Activated CD8-positive, alpha-beta memory T cell treated with anti-CD3 and anti-CD28 coated beads, Interleukin-2, amount 50 U/mL, for 48 hours (primary cell): ENCODE measurements around the gene SHE.

ENCODE experiments used
- DNase-seq: peaks from one replicate; pipeline ENCODE4 v3.0.0-alpha.2; 2020

Gene SHE

DNA sequence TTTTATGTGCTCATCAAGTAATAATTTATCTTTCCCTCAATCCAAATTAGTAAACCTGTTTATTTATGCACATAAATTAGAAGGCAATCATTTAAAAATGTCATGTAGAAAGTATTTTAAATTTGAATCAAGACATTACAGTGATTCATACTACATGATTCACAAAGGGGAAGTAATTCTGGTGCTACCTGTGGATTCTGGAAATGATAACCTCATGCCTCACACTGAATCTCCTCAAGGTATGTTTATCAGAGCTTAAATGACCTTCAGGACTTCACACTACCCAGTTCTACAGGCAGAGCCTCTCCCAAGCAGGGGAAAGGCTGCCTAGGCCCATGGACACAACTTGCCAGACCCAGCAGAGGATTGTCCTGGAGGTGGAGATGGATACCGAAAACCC is 25.4 kb downstream of the SHE start:
- no peak for DNase-seq

DNA sequence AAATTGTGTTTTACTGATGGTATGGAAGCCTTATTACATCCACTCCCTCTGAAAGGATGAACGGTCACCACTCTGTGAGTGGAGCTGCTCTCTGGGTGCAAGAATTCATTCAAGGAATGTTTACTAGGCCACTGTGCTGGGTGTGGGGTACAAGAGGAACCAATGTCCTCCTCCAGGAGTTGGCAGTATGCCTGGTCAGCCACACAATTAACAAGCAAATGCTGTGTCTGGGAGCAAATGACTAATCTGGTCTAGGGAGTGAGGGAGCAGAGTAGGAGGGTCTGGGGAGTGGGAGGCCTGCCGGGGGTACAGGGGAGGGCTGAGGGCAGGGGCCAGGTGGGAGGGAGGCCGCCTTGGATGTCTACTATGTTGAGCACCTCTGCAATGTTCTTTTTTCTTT is 27.4 kb downstream of the SHE start:
- DNase-seq = no peak

GRCh38 chr1:154471304-154471703 is 30.9 kb downstream of the SHE start:
- no peak for DNase-seq

DNA sequence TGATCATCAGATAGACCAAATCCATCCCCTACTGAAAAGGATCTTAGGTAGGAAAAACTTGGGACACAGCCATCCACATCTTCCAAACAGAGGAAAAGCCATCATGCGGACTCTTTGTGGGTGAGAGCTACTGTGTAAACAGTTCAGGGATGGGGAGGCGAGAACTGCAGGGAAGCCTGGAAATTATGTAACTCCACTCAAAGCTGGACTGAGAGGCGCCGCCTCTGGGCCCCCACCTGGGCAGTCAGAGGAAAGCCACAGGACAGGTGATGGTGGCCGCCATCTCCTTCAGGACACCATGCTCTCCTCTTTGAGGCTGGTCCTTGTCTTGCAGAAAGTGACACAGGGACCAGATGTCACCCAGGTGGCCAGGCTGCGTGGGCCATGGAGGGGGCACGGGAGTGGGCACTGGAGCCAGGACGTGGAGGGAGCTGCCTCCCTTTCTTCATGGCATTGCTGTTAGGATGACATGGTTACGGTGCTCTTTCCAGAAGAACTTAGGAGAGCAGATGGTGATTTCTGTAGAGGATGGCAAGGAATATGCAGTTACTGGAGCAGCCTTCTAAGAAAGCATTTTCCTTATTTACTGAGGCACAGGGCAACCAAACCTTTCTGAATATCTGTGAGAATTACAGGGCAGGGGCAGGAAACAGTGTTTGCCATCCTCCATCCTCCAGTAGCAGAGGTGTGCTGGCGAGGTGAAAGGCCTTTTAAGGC is 32.2 kb downstream of the SHE start:
- no peak for DNase-seq

- no peak for DNase-seq
These were observed 33.5 kb downstream of the SHE start for GRCh38 chr1:154468535-154469250.

DNA sequence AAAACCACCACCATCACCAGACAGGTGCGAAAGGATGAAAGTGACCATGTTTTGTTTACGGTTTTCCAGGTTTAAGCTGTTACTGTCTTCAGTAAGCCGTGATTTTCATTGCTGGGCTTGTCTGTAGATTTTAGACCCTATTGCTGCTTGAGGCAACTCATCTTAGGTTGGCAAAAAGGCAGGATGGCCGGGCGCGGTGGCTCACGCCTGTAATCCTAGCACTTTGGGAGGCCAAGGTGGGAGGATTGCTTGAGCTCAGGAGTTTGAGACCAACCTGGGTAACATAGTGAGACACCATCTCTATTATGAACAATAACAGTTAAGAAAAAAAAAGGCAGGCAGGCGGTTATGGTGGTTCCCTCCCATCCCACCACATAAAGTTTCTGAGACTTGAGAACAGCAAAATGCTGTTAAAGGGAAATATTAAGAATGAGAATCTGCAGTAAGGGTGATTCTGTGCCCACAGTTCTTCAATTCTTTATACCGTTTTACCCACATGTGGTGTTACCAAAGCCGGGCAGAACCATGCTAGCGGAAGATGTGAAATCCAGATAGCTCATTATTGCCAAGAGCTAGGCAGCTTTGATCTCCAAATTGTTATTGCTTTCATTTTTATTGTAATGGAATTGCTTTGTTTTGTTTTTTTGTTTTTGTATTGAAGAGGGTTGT is 34.6 kb downstream of the SHE start:
- DNase-seq = no peak

GRCh38 chr1:154466921-154467417 is 35.2 kb downstream of the SHE start:
- DNase-seq = no peak

GRCh38 chr1:154466206-154466605 is 36.0 kb downstream of the SHE start:
- DNase-seq = no peak

DNA sequence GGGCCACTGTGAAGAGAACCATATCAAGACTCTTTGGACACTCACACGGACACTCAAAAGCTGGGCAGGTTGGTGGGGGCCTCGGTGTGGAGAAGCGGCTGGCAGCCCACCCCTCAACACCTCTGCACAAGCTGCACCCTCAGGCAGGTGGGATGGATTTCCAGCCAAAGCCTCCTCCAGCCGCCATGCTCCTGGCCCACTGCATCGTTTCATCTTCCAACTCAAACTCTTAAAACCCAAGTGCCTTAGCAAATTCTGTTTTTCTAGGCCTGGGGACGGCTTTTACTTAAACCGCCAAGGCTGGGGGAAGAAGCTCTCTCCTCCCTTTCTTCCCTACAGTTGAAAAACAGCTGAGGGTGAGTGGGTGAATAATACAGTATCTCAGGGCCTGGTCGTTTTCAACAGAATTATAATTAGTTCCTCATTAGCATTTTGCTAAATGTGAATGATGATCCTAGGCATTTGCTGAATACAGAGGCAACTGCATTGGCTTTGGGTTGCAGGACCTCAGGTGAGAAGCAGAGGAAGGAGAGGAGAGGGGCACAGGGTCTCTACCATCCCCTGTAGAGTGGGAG is 36.5 kb downstream of the SHE start:
- no peak for DNase-seq

- peak; percentile 72 for DNase-seq
These were observed 38.7 kb downstream of the SHE start for GRCh38 chr1:154463512-154463990.

DNA sequence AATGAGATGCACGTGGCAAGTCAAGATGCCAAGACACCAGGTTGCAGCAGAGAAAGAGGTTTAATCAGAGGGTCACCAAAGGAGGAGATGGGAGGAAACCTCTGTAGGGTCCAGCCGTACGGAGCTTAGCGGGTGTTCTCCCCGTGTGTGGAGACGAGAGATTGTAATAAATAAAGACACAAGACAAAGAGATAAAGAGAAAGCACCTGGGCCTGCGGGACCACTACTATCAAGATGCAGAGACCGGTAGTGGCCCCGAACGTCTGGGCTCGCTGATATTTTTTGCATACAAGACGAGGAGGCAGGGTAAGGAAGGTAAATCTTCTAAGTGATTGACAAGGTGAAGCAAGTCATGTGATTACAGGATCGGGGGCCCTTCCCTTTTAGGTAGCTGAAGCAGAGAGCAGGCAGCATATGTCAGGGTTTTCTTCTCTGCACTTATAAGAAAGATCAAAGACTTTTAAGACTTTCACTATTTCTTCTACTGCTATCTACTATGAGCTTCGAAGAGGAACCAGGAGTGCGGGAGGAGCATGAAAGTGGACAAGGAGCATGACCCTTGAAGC is 41.4 kb downstream of the SHE start:
- DNase-seq = no peak

- no peak for DNase-seq
These were observed 43.1 kb downstream of the SHE start for GRCh38 chr1:154459080-154459479.

- DNase-seq = no peak
These were observed 45.6 kb downstream of the SHE start for GRCh38 chr1:154456631-154457030.

DNA sequence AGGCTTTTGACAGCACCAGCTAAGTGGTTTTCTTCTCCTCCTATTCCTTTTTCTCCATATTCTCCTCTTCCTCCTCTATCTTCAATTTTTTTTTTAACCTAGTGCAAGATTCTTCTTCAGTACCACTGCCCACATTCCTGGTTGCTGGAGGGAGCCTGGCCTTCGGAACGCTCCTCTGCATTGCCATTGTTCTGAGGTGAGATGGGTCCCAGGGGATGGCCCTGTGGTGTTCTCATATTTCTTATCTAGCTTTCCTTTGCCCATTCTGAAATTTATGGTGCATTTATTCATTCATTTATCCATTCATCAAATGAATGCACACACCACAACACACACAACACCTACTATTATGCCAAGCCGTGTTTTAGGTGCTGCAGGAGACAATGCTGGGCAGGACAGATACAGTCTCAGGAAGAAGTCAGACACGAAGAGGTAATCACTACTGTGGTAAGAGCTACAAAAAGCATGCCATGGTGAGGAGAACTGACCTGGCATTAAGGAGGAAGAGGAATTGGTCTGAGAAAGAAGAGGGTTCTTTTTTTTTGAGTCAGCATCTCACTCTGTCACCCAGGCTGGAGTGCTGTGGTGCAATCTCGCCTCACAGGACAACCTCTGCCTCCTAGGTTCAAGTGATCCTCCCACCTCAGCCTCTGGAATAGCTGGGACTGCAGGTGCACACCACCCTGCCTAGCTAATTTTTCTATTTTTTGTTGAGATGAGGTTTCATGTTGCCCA is 47.7 kb downstream of the SHE start:
- DNase-seq = no peak

- no peak for DNase-seq
These were observed 48.4 kb downstream of the SHE start for GRCh38 chr1:154453574-154454352.

GRCh38 chr1:154453161-154453560 is 49.1 kb downstream of the SHE start:
- no peak for DNase-seq

DNA sequence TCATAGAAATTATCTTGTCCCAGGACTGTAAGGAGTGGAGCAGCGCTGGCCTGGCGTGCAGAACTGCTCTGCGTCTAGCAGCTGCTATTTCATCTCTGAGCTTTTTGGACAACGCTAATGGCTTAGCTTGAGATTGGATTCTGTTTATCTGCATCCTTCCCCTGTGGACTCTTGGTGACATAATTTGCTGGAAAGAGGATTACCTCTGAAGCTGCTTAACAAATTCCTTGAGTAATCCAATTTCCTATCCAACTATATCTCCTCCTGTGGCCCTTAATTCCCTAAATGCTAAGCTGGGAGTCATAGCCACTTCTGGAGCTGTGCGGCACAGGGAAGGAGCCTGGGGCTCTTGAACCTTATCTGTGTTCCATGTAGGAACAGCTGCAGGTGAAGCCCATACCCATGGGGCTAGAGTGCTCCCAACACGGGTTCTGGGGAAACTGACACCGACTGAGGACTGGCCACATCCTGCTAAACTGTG is 53.8 kb downstream of the SHE start:
- no peak for DNase-seq

- DNase-seq = no peak
These were observed 55.4 kb downstream of the SHE start for GRCh38 chr1:154446789-154447188.

DNA sequence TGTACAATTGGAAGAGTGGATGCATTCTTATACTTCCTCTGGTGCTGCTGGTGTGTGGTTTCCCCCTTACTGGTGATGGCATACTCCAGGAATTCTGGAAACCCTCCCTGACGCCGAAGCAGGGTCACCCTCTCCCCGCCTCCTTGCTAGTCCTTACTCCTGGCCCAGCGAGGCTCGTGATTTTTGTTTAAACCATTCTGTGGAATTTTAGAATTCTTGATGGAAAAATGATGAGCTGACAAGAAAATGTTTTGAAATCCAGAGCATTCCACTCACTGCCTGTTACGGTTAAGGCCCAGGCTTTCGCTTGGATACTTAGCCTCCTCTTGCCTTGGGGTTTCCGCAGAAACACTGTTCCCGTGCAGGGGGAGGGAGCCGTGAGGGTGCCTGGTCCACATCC is 55.9 kb downstream of the SHE start:
- DNase-seq = no peak

- DNase-seq = peak; percentile 75
These were observed 57.2 kb downstream of the SHE start for GRCh38 chr1:154445040-154445472.
